Glutamatergic neuron (in vitro differentiated cells): Measurements from ENCODE around the gene HOXB5. TPM values are rescaled to one million over a fixed set of nuclear protein-coding genes. Genes with fewer than 3 reads are reported as not detected.

Source experiments
- DNase-seq: peaks from one replicate; pipeline ENCODE4 v3.0.0; 2022
- H3K27ac Mint-ChIP-seq: one replicate; pipeline ENCODE4 v1.8.0; 2020; ENCODE audit warnings: mild to moderate bottlenecking, mixed read lengths, inconsistent platforms; ENCODE audit not compliant: unreplicated experiment
- H3K27me3 Mint-ChIP-seq: one replicate; pipeline ENCODE4 v1.8.0; 2020; ENCODE audit warnings: mild to moderate bottlenecking, moderate library complexity, mixed read lengths, inconsistent platforms; ENCODE audit not compliant: unreplicated experiment
- H3K36me3 Mint-ChIP-seq: one replicate; pipeline ENCODE4 v1.8.0; 2020; ENCODE audit warnings: mild to moderate bottlenecking, mixed read lengths, inconsistent platforms; ENCODE audit not compliant: unreplicated experiment
- H3K4me1 Mint-ChIP-seq: one replicate; pipeline ENCODE4 v1.8.0; 2020; ENCODE audit warnings: mild to moderate bottlenecking, low read depth, mixed read lengths, inconsistent platforms; ENCODE audit not compliant: unreplicated experiment
- H3K4me3 Mint-ChIP-seq: one replicate; pipeline ENCODE4 v1.8.0; 2020; ENCODE audit warnings: mild to moderate bottlenecking, mixed read lengths, inconsistent platforms; ENCODE audit not compliant: unreplicated experiment
- H3K9me3 Mint-ChIP-seq: one replicate; pipeline ENCODE4 v1.8.0; 2020; ENCODE audit warnings: mild to moderate bottlenecking, moderate library complexity, mixed read lengths, inconsistent platforms; ENCODE audit not compliant: unreplicated experiment
- CTCF ChIP-seq: fragments of 200-600 bp; sonication (generic); IDR thresholded peaks from one replicate; pipeline ENCODE4 v1.5.0; 2021; ENCODE audit not compliant: partially characterized antibody, unreplicated experiment
- total RNA-seq: library from RNA; stranded (reverse); fragmentation: NEBNext Ultra II Directional; extraction: Animal tissue kit (Norgen Biotek cat#: 25700); gene quantifications from one replicate; pipeline ENCODE4 v1.2.1, GENCODE V29; 2021; ENCODE audit not compliant: unreplicated experiment

HOXB5 gene
- total RNA-seq, 1 donor from 2014 or later, result not detected

- no peak for TF ChIP-seq CTCF
- Mint-ChIP-seq H3K27me3 (peaks cover 37% of the 10 kb centered on the region), H3K9me3 (peaks cover 6% of the 10 kb centered on the region), H3K27ac (no peak overlapping the region), H3K36me3 (no peaks in the 10 kb centered on the region), H3K4me3 (peak overlapping the region; percentile 35), H3K4me1 (no peaks in the 10 kb centered on the region)
- DNase-seq, result no peak
Measured at GRCh38 chr17:48625495-48626244, 32.1 kb upstream of the HOXB5 start.

GRCh38 chr17:48624544-48625494 is 31.2 kb upstream of the HOXB5 start:
- Mint-ChIP-seq H3K27ac (no peak overlapping the region), H3K9me3 (peaks cover 6% of the 10 kb centered on the region), H3K27me3 (peaks cover 35% of the 10 kb centered on the region), H3K4me1 (no peaks in the 10 kb centered on the region), H3K36me3 (no peaks in the 10 kb centered on the region), H3K4me3 (no peak overlapping the region)
- peak; percentile 45 for DNase-seq
- no peak for TF ChIP-seq CTCF

- Mint-ChIP-seq H3K36me3 (no peaks in the 10 kb centered on the region), H3K4me1 (peaks cover 2% of the 10 kb centered on the region), H3K27me3 (peaks cover 35% of the 10 kb centered on the region), H3K27ac (no peak overlapping the region), H3K4me3 (no peak overlapping the region), H3K9me3 (peaks cover 6% of the 10 kb centered on the region)
- no peak for DNase-seq
- no peak for TF ChIP-seq CTCF
Measured at GRCh38 chr17:48624118-48624517, 30.5 kb upstream of the HOXB5 start.

- Mint-ChIP-seq H3K4me3 (no peak overlapping the region), H3K36me3 (no peaks in the 10 kb centered on the region), H3K9me3 (peaks cover 9% of the 10 kb centered on the region), H3K27ac (no peak overlapping the region), H3K27me3 (peaks cover 38% of the 10 kb centered on the region), H3K4me1 (peaks cover 3% of the 10 kb centered on the region)
- no peak for TF ChIP-seq CTCF
- DNase-seq, result no peak
Measured at GRCh38 chr17:48623583-48623982, 30.0 kb upstream of the HOXB5 start.
